Activated CD4-positive, alpha-beta T cell treated with anti-CD3 and anti-CD28 coated beads, Interleukin-2, amount 50 U/mL, for 1 hour (primary cell): ENCODE data around the gene TMEM198.

ENCODE experiments used
- DNase-seq: peaks from one replicate; pipeline ENCODE4 v3.0.0-alpha.2; 2020

The TMEM198 gene

GRCh38 chr2:219563271-219563928, 19.6 kb downstream of the TMEM198 start:
- DNase-seq = no peak

DNA sequence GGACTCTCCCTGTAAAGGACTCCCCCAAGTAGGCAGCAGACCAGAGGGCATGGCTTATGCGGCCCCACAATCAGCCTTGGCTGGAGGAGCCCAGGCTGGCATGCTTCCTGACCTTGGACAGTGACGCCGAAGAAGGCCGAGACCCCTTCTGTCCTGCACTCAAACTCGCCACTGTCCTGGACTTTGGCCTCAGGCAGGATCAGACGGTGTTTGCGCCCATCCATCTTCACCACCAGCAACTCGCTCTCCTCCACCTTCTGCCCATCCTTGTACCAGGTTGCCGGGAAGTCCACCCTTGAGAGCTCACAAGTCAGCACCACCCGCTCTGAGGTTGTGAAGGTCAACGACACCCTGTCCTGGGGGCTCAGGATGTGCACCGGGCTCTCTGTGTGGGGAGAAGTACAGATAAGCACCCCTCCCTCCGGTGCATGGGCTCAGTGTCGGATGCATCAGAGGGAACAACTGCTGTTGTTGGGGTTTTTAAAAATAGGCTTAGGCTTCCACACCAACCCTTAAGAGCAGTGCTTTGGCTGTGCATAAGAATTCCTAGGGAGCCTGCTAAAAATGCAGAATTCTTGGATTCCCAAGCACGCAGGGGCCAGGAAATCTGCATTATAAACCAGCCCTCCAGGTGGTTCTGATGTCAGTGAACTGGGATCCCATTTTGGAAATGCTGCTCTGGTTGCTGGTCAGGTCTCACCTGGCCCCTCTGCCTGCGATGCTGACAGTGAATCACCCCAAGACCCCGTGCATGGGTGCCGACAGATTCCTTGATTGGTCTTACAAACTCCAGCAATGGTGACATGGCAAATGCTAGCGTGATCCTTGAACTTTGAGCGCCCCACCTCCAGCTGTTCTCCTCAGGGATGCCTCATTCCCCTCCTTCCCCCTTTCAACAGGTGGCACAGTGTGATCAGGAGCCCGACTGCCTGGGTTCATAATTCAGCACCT, 21.6 kb downstream of the TMEM198 start:
- DNase-seq = no peak

GRCh38 chr2:219566640-219567039, 22.8 kb downstream of the TMEM198 start:
- DNase-seq = no peak

DNA sequence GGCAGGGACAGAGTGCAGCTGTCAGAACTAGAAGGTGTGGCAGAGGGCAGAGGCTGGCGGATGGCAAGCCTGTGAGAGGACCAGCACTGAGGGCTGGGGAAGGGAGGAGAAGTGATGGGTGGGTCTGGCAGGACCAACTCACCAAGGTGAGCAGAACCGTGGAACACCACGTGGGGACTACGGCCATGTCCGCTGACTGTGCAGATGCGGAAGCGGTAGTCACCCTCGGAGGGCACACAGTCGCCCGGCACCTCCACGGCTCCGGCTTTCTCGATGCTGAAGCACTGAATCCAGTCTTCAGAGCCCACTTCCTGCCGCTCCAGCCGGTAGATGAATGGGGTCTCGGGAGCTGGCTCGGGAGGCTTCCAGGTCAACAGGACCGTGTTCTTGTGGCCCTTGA, 23.3 kb downstream of the TMEM198 start:
- DNase-seq = no peak

- no peak for DNase-seq
These were observed 24.0 kb downstream of the TMEM198 start for GRCh38 chr2:219567791-219568361.

DNA sequence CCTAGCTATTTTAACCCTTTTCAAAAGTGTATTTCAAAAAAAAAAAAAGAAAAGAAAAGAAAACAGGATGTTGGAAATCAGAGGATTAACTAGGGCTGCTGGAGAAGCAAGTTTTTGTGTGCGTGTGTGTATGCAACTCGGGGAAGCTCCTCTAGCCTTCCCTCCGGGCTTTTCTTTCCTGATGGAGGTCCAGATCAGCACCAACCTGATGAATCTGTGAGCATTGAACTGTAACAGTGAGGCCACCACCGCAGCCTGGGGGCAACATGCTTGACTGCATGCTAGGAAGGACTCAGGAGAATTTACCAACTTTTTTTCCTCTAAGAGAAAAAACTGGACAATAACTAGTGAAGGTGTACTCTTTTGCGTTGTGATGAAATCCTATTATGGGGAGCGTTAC, 25.2 kb downstream of the TMEM198 start:
- DNase-seq = no peak

DNA sequence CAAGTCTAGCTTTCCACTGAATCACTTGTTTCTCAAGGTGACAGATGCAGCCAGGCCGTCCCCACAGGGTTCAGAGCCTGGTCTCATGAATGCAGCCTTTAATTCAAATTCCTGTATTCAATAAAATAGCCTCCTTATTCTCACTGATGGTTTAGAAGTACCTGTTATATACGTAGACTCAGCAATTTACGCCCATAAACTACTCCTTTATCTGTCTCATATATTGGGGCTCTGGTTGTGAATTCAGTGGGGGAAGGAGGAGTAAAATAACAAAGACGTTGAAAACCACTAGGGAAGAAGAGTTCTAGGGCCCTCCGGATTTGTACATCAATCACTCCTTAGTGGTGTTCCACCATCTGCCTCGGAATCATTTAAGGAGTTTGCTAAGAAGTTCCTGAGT, 25.8 kb downstream of the TMEM198 start:
- no peak for DNase-seq

DNA sequence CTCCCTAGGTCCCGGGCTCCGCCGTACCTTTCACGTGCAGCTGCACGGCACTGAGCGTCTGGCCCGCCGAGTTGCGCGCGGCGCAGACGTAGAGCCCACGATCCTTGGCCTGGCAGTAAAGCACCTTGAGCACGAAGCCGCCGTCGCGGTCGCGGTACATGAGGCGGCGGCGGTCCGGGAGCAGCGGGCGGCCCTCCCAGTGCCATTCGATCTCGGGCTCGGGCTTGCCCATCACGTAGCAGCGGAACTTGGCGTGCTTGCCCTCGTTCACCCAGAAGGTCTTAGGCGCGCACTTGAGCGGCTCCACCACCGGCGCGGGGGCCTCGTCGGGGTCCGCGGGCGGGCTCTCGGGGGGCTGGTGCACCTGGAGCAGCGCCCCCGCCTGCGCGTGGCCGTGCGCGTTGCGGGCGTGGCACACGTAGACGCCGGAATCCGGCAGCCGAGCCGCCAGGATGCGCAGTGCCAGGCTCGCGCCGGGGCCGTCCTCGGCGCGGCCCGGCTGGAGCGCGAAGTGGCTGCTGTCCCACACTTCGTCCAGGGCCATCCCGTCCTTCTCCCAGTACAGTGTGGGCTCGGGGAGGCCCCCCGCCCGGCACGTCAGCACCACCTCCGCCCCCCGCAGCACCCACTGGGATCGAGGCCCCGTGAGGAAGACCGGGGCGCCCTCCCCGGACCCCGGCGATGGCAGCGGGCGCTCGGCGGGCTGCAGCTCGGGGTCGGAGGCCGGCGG, 26.5 kb downstream of the TMEM198 start:
- DNase-seq = no peak

GRCh38 chr2:219570924-219571310, 27.1 kb downstream of the TMEM198 start:
- DNase-seq = no peak

DNA sequence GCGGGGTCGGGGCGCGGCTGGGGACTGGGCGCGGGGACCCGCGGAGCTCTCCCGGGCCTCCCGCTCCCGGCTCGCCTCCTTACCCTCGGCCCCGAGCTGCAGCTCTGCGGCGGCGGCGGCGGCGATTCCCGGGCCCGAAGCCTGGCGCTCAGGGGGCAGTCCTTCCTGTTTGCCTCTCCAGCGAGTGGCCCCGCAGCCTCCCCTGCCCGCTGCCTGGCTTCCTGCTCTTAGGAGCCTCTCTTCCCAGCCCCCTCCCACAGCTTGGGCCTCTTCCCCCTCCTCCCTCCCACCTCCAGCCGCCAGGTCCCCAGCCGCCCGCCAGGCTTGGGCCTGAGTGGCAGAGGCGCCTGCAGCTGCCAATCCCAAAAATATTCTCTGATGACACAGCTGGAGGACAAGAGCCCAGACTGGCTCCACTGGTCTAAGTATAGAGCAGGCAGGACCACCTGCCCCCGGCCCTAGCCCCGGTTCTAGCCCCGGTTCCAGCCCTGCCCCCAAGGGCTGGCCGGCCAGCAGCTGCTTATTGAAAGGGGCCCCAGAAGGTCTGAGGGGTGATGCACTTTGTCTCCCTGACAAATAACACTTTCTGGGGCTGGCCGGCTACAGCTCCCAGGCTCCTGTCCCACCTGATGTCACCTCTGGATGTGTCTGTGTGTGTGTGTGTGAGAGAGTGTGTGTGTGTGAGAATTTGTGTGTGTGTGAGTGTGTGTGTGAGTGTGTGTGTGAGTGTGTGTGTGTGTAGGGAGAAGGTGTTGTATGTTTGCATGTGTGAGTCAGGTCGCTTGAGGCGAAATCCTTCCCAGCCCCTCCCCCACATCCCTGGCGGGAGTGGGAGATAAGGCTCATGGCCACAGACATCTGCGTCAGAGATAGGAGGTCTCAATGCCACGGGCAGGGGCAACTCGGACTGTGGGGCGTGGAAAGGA, 27.7 kb downstream of the TMEM198 start, which contains the start of gene OBSL1:
TSS of gene OBSL1 (minus strand) at position 229 of the 926 bp plus-strand sequence. CDS start 307 bp downstream, outside the sequence.
- DNase-seq = no peak

DNA sequence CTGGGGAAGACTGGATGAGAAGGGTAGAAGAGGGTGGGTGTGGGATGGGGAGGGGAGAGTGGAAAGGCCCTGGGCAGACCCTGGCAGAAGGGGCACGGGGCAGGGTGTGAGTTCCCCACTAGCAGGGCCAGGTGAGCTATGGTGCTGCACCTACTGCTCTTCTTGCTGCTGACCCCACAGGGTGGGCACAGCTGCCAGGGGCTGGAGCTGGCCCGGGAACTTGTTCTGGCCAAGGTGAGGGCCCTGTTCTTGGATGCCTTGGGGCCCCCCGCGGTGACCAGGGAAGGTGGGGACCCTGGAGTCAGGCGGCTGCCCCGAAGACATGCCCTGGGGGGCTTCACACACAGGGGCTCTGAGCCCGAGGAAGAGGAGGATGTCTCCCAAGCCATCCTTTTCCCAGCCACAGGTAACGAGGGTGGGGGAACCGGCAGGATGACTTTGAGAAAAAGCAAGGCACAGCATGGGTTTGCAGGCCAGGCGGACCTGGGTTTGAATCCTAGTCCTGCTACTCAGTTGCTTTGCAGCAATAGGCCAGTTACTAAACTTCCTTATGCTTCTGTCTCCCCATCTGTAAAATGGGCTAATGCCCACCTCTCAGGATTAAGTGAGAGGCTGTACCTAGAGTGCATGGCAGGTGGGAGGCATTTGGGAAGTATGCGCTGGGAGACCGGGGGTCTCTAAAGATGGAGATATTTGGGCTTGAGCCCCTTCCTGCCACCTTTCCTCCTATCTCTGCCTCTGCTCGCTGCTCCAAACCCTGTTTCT, 28.6 kb downstream of the TMEM198 start, which contains the start of gene INHA:
TSS of gene INHA (plus strand) at position 74 of the 765 bp plus-strand sequence. CDS start at position 139, 65 bp downstream.
- no peak for DNase-seq

DNA sequence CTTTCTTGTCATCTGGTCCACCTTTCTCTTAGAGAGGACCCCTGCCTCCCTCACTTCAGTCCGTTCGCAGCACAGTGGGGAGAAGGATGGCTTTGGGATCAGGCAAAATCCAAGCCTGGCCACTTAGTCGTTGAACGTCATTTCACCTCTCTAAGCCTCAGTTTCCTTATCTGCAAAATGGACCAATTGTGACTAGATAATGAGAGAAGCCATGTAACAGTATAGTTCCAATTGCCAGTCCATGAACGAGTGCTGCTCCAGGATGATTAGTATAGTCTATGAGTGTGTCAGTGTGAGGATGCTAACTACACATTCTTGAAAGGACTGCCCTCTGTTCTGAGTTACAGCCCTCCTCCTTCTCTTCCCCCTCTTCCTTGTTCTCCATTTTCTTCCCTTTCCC, 29.3 kb downstream of the TMEM198 start:
- DNase-seq = no peak

DNA sequence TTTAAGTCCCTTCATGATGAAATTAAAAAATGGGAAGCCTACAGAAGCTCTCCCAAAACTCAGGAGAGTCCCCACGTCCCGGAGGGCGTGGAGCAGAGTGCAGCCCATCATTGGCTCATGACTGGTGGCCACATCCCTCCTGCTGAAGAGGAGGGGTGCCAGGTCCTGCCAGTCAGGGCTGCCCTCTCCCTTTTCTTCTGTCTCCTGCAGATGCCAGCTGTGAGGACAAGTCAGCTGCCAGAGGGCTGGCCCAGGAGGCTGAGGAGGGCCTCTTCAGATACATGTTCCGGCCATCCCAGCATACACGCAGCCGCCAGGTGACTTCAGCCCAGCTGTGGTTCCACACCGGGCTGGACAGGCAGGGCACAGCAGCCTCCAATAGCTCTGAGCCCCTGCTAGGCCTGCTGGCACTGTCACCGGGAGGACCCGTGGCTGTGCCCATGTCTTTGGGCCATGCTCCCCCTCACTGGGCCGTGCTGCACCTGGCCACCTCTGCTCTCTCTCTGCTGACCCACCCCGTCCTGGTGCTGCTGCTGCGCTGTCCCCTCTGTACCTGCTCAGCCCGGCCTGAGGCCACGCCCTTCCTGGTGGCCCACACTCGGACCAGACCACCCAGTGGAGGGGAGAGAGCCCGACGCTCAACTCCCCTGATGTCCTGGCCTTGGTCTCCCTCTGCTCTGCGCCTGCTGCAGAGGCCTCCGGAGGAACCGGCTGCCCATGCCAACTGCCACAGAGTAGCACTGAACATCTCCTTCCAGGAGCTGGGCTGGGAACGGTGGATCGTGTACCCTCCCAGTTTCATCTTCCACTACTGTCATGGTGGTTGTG, 30.9 kb downstream of the TMEM198 start:
- DNase-seq = no peak

DNA sequence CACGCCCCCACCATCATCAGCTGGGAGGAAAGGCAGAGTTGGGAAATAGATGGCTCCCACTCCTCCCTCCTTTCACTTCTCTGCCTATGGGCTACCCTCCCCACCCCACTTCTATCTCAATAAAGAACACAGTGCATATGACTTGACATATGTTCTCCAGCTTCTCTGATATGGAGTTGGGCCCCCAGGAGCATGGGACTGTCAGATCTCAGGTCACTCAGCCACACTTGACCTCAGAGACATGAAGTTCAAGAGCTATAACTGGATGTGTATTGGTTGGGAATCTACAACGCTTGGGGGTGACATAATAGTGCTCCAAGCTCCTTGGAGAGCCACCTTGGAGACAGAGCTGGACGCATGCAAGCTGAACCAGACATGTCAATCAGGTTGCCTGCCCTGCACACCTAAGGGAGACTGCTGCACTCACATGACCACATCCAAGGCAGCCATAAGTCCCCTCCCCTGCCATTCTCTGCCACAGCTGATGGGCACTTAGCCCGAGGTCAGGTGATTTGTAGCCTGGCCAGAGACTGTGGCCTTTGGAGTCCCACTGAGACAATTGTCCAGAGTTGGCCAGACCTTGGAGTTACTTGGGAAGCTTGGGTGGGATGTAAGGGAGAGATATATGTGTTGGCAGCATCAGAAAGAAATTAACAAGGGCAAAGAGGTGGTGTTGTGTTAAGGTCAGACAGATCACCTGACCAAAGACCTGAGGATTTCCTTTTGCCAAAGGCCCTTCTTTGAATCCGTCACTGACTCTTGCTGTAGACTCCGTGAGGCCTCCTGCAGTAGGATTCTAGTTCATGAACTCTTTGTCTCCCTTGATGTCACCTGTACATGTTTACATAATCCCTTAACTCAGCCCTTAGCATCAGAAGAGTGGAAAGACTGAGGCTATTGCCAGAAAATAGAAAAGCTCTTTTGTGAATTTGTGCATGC, 32.0 kb downstream of the TMEM198 start:
- DNase-seq = no peak

GRCh38 chr2:219576505-219577388, 32.9 kb downstream of the TMEM198 start:
- DNase-seq = no peak

DNA sequence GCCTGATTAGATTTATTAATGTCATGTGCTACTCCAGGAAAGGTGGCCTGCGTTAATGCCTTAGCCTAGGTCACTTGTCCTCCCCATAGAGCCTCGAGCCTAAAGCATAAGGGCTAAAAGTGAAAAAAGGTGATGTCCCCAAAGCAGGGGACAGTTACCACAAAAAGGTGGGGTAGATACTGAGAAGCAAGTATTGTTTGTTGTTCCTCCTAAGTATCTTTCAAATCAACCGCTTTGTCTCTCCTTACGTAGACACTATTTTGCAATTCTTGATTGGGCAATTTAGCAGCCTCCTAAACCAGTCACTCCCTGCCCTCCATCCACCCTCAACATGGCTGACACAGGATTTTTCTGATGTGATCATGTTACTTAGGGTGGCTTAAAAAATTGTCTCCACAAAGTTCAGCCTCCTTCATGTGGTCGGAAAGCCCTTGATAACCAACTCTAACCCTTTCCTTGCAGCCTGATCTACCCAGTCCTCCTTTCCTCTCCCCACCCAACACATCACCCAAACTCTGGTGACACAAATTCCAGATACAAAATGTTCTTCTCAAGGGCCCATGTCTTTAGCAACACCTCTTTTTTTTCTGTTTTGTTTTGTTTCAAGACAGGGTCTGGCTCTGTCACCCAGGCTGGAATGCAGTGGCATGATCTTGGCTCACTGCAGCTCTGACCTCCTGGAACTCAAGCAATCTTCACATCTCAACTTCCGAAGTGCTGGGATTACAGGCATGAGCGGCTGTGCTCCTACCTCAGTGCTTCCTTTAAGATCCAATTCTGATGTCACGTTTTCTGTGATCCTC, 35.2 kb downstream of the TMEM198 start:
- DNase-seq = no peak

DNA sequence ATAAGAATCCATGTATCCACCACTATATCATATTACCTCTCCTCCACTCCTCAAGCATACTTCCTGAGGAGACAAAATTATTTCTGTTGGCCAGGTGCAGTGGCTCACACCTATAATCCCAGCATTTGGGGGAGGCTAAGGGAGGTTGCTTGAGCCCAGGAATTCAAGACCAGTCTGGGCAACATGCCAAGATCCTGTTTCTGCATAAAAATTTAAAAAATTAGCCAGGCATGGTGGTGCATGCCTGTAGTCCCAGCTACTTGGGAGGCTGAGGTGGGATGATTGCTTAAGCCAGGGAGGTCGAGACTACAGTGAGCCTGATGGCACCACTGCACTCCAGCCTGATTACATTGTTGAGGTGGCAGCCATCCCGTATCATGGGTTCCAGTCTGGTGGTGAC, 37.5 kb downstream of the TMEM198 start:
- no peak for DNase-seq
